Measurements from ENCODE around the gene SLC25A46. TPM values are rescaled to one million over a fixed set of nuclear protein-coding genes. Genes with fewer than 3 reads are reported as not detected.
A peak's percentile ranks its signal among the peaks of the same experiment; 100 is the strongest.

Gene SLC25A46
- total and polyA plus RNA-seq, 2 of the 8 experiments (the other 6 are each of a cell fraction or from before 2014, with no cell fraction given), result 10.6 to 21.7 TPM

- TF ChIP-seq SIN3A (conservative IDR thresholded peaks at IDR 0.05 in 1 of 2, IDR thresholded peaks at IDR 0.05 in 1 of 2; ENCODE audit: low read depth in 1 of 2, low read length in 2 of 2), result 0 out of 4 replicates have a peak, but pooled peaks of 1 of the 2 experiments have one; percentile 47
- no peak for TF ChIP-seq POLR2A (IDR thresholded peaks at IDR 0.05; ENCODE audit: control extremely low read depth in 1 of 2, low read depth in 2 of 2, low read length in 2 of 2)
- no peak for TF ChIP-seq POLR2AphosphoS5 (IDR thresholded peaks at IDR 0.05; ENCODE audit: low read depth, low read length)
- TF ChIP-seq, protein P1, sequence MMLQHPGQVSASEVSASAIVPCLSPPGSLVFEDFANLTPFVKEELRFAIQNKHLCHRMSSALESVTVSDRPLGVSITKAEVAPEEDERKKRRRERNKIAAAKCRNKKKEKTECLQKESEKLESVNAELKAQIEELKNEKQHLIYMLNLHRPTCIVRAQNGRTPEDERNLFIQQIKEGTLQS (IDR thresholded peaks at IDR 0.05; ENCODE audit: insufficient read depth, low read depth, low read length), result peak; percentile 77
- TF ChIP-seq CREB1 (IDR thresholded peaks at IDR 0.05), result peak; percentile 92
- TF ChIP-seq YY1 (IDR thresholded peaks at IDR 0.05; ENCODE audit: low read depth, low read length), result no peak
- TF ChIP-seq BCL11A (IDR thresholded peaks at IDR 0.05; ENCODE audit: low read depth in 2 of 2, low read length in 2 of 2), result no peak
- TF ChIP-seq EZH2 (IDR thresholded peaks at IDR 0.05; ENCODE audit: low read depth, low read length, severe bottlenecking), result no peak
- TF ChIP-seq NANOG (IDR thresholded peaks at IDR 0.05; ENCODE audit: insufficient read depth, low read depth, low read length, poor library complexity, severe bottlenecking), result no peak
- TF ChIP-seq, protein P2, sequence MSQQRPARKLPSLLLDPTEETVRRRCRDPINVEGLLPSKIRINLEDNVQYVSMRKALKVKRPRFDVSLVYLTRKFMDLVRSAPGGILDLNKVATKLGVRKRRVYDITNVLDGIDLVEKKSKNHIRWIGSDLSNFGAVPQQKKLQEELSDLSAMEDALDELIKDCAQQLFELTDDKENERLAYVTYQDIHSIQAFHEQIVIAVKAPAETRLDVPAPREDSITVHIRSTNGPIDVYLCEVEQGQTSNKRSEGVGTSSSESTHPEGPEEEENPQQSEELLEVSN (IDR thresholded peaks at IDR 0.05), result no peak
- TF ChIP-seq CTCF (IDR thresholded peaks at IDR 0.05; ENCODE audit: control extremely low read depth in 1 of 3, insufficient read depth in 1 of 3, low read depth in 1 of 3, low read length in 3 of 3), result no peak
- no peak for TF ChIP-seq SAP30 (IDR thresholded peaks at IDR 0.05; ENCODE audit: insufficient read depth, insufficient replicate concordance, low read length)
Measured at GRCh38 chr5:110726249-110727024, 12.4 kb upstream of the SLC25A46 start, which contains the start of gene TMEM232 (continued).
